GM12878 (cell line): ENCODE data around the gene LGI1. TPM values are rescaled to one million over a fixed set of nuclear protein-coding genes. Genes with fewer than 3 reads are reported as not detected.

ENCODE experiments used
- ATAC-seq: fragments of 200-7000 bp; cut with Tn5 transposase; 3 replicates; pipeline ENCODE4 v1.9.1; 2020; ENCODE audit warnings: mild to moderate bottlenecking, moderate library complexity
- BruUV-seq: library from RNA; stranded (reverse); fragments of 400-500 nt; replicated peaks from 2 replicates; lab custom pipeline; 2021; lab: Mats Ljungman, UMichigan
- CTCF ChIA-PET: fragments of 300-600 bp; sonication (Branson Sonifier 250); formaldehyde crosslinking; extraction: SDS; loops from one replicate; lab custom pipeline; 2021; ENCODE audit warnings: inconsistent platforms; lab: Yijun Ruan, JAX
- POLR2A ChIA-PET: fragments of 350-600 bp; formaldehyde crosslinking; extraction: SDS; loops from one replicate; lab custom pipeline; 2021; ENCODE audit warnings: inconsistent platforms; lab: Charles Lee
- RAD21 ChIA-PET: fragments of 300-600 bp; sonication (Branson Sonifier 250); formaldehyde crosslinking; loops from one replicate; lab custom pipeline; 2023; ENCODE audit warnings: antibody characterized with exemption; ENCODE audit not compliant: unreplicated experiment; lab: Charles Lee
- SMC1A ChIA-PET: fragments of 300-600 bp; sonication (Branson Sonifier 250); formaldehyde crosslinking; loops from one replicate; lab custom pipeline; 2023; ENCODE audit not compliant: unreplicated experiment, uncharacterized antibody; lab: Charles Lee
- DNase-seq: peaks from one replicate; pipeline ENCODE4 v3.0.0-alpha.2; 2011; ENCODE audit warnings: low read depth, low spot score
- FAIRE-seq: peaks from 3 replicates; lab custom pipeline; 2011; peaks lifted over from hg19 to GRCh38; lab: Jason Lieb, UNC
- H2AFZ ChIP-seq: 2 replicates; pipeline ENCODE4 v1.6.0; 2011; ENCODE audit warnings: low read depth, low read length, control low read depth; ENCODE audit not compliant: control insufficient read depth
- H3K27ac ChIP-seq: 2 replicates; pipeline ENCODE4 v1.5.1; 2011; ENCODE audit warnings: control low read depth; ENCODE audit not compliant: control insufficient read depth, insufficient read depth
- H3K27me3 ChIP-seq, 2 experiments: replicated peaks in 1 of 2; 2 replicates each; pipeline versions ENCODE4 v1.6.0 to v1.6.1; 2011; ENCODE audit warnings: low read length in 1 of 2; ENCODE audit not compliant: control insufficient read depth in 2 of 2, insufficient read depth in 2 of 2
- H3K36me3 ChIP-seq, 2 experiments: 2 replicates each; pipeline ENCODE4 v1.5.1; 2011; ENCODE audit warnings: low read length in 1 of 2; ENCODE audit not compliant: control insufficient read depth in 2 of 2, insufficient read depth in 2 of 2
- H3K4me1 ChIP-seq: 2 replicates; pipeline ENCODE4 v1.6.1; 2011; ENCODE audit warnings: mild to moderate bottlenecking, low read length, moderate library complexity, mixed read lengths; ENCODE audit not compliant: control insufficient read depth, insufficient read depth
- H3K4me2 ChIP-seq: 2 replicates; pipeline ENCODE4 v1.6.0; 2011; ENCODE audit warnings: control low read depth; ENCODE audit not compliant: control insufficient read depth, insufficient read depth
- H3K4me3 ChIP-seq: fragments of 200-600 bp; sonication (generic); 2 replicates; pipeline ENCODE4 v1.5.1; 2016
- H3K79me2 ChIP-seq: 2 replicates; pipeline ENCODE4 v1.6.0; 2011; ENCODE audit warnings: low read length; ENCODE audit not compliant: control insufficient read depth, insufficient read depth
- H3K9ac ChIP-seq: 2 replicates; pipeline ENCODE4 v1.8.0; 2011; ENCODE audit warnings: low read length, control low read depth, mixed read lengths; ENCODE audit not compliant: control insufficient read depth, insufficient read depth
- H3K9me3 ChIP-seq: replicated peaks from 3 replicates; pipeline ENCODE4 v1.5.1; 2011; ENCODE audit warnings: mild to moderate bottlenecking, low read length; ENCODE audit not compliant: control insufficient read depth, insufficient read depth
- H4K20me1 ChIP-seq: 2 replicates; pipeline ENCODE4 v1.6.0; 2011; ENCODE audit not compliant: control insufficient read depth, insufficient read depth
- FOS ChIP-seq: IDR thresholded peaks from 3 replicates; pipeline ENCODE4 v1.6.1; 2011; ENCODE audit warnings: borderline replicate concordance; ENCODE audit not compliant: insufficient read length; ENCODE audit errors: extremely low read depth
- MTA2 ChIP-seq: fragments of 450-650 bp; IDR thresholded peaks from 2 replicates; pipeline ENCODE4 v1.6.1; 2016; ENCODE audit warnings: low read depth, mild to moderate bottlenecking, moderate library complexity
- NBN ChIP-seq: fragments of 450-650 bp; IDR thresholded peaks from 2 replicates; pipeline ENCODE4 v1.6.1; 2016
- NR2C2 ChIP-seq: IDR thresholded peaks from 2 replicates; pipeline ENCODE4 v1.6.1; 2011; ENCODE audit warnings: borderline replicate concordance, low read depth; ENCODE audit not compliant: control insufficient read depth, insufficient read length
- POLR2AphosphoS2 ChIP-seq: IDR thresholded peaks from 2 replicates; pipeline ENCODE4 v1.6.1; 2011; ENCODE audit warnings: low read depth, mild to moderate bottlenecking, low read length, improper control_type of control experiment, moderate library complexity
- SPI1 ChIP-seq: IDR thresholded peaks from 2 replicates; pipeline ENCODE4 v1.6.1; 2011; ENCODE audit warnings: low read depth, mild to moderate bottlenecking, low read length, moderate library complexity, borderline replicate concordance; ENCODE audit not compliant: insufficient read depth
- TCF7 ChIP-seq: IDR thresholded peaks from 2 replicates; pipeline ENCODE4 v1.6.1; 2014; ENCODE audit warnings: antibody characterized with exemption, borderline replicate concordance
- WRNIP1 ChIP-seq: IDR thresholded peaks from 2 replicates; pipeline ENCODE4 v1.6.1; 2011; ENCODE audit warnings: low read depth, low read length, improper control_type of control experiment, borderline replicate concordance
- ZNF622 ChIP-seq: fragments of 450-650 bp; IDR thresholded peaks from 2 replicates; pipeline ENCODE4 v1.6.1; 2017; ENCODE audit warnings: mild to moderate bottlenecking, inconsistent platforms
- WGBS: methylation state at CpG from one replicate; pipeline ENCODE4 v1.1.6; 2016; ENCODE audit warnings: low lambda C conversion rate; ENCODE audit not compliant: insufficient replicate concordance, insufficient coverage; ENCODE audit errors: missing lambda C conversion rate; 5-methylcytosine and 5-hydroxymethylcytosine counted together
- in situ Hi-C: fragments of 300-500 bp; cut with MboI; formaldehyde crosslinking; loops from 9 replicates; pipeline ENCODE4 v1.14.3; 2018; ENCODE audit warnings: mixed read lengths
- intact Hi-C: fragments of 100-400 bp; cut with micrococcal nuclease; formaldehyde crosslinking; loops from one replicate; pipeline ENCODE4 v1.14.2; 2022; ENCODE audit not compliant: unreplicated experiment
- polyA plus RNA-seq, 11 experiments: library from polyadenylated mRNA; depleted of rRNA in 4 of 11; unstranded in 6 of 11; stranded (reverse) in 5 of 11; fragments of >200 nt; fragmentation: Nextera tagmentation in 4 of 11; fragmentation: Illumina TruSeq in 1 of 11; extraction: Ambion mirVana in 4 of 11; extraction: Trizol in 1 of 11; gene quantifications; 1 replicate in 1 of 11; 2 replicates in 10 of 11; pipeline versions ENCODE4 v1.2.1 to v1.2.3, GENCODE V29; 2011 to 2016; ENCODE audit warnings: inconsistent platforms in 2 of 11, missing spikeins in 2 of 11, low read depth in 1 of 11
- total RNA-seq, 4 experiments: library from RNA; depleted of rRNA in 3 of 4; stranded (reverse); fragments of >200 nt in 3 of 4; fragmentation: Illumina TruSeq in 1 of 4; extraction: Trizol in 1 of 4; gene quantifications; 2 replicates each; pipeline versions ENCODE4 v1.2.1 to v1.2.3, GENCODE V29; 2013 to 2021
- TF ChIP-seq, protein P1 (sequence below): fragments of 450-650 bp; IDR thresholded peaks from 2 replicates; pipeline ENCODE4 v1.6.1; 2017; ENCODE audit warnings: mild to moderate bottlenecking, moderate library complexity
- TF ChIP-seq, protein P2 (sequence below): fragments of 450-650 bp; IDR thresholded peaks from 2 replicates; pipeline ENCODE4 v1.6.1; 2018; ENCODE audit warnings: mild to moderate bottlenecking, low read depth, moderate library complexity; ENCODE audit not compliant: partially characterized antibody
- TF ChIP-seq, protein P3 (sequence below): IDR thresholded peaks from 2 replicates; pipeline ENCODE4 v1.6.1; 2011; ENCODE audit warnings: low read depth, mild to moderate bottlenecking, low read length, moderate library complexity, borderline replicate concordance; ENCODE audit errors: extremely low read depth

LGI1 gene
- total and polyA plus RNA-seq, 10 of the 15 experiments (the other 5 are each of a cell fraction or from before 2014, with no cell fraction given): not detected

DNA sequence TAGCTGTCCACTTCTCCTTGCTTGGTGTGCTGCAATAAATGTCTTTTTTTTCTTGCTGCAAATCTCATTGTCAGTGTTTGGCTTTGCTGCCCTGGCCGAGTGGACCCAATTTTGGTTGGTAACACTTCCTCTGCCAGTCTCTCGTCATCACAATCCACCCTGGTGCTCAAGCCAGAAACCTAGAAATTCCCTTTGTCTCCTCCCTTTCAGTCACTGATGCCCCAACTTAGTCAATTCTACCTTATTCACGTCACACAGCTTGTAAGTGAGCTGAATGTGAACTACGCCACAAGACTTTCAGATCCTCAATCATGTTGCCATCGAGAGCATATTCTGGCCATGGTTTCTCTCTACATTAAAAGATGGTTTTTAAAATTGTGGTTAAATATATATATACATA lies 42.4 kb upstream of the LGI1 start:
- RAD21 ChIA-PET: interaction anchor here (0.6 to 2.7 kb wide), 5 partner anchors 8 to 1906 kb away, joined by 3 to 18 read pairs (median 3); partner anchors contain the start of gene FRA10AC1
- intact Hi-C loops (no loop called here), in situ Hi-C loops (no loop called here)
- peaks cover 26% of the 10 kb centered on the region for H3K4me1 ChIP-seq
- H3K27ac ChIP-seq: peak overlapping the region; percentile 4
- POLR2A ChIA-PET: interaction anchor here (0.8 to 1.3 kb wide), 2 partner anchors 12 to 14 kb away, joined by 3 read pairs; no protein-coding TSS in a partner anchor
- SMC1A ChIA-PET: interaction anchor here (1.0 to 1.4 kb wide), 3 partner anchors 9 to 101 kb away, joined by 4 to 9 read pairs (median 5); partner anchors contain the start of gene FRA10AC1
- H3K79me2 ChIP-seq: no peaks in the 10 kb centered on the region
- no peaks in the 10 kb centered on the region for H3K27me3 ChIP-seq
- DNase-seq (peak; percentile 89), ATAC-seq (peak; percentile 86), FAIRE-seq (peak; percentile 96)
- WGBS: 2% methylated on average over 5 of the region's 5 CpGs
- no peak overlapping the region for H2AFZ ChIP-seq
- no peaks in the 10 kb centered on the region for H3K36me3 ChIP-seq
- peak overlapping the region; percentile 5; the same call in 1 of the 2 replicates for H3K4me2 ChIP-seq
- H3K9me3 ChIP-seq: no peaks in the 10 kb centered on the region
- CTCF ChIA-PET: interaction anchor here (0.9 to 1.7 kb wide), 5 partner anchors 8 to 29 kb away, joined by 3 to 19 read pairs (median 4); partner anchors contain the start of gene FRA10AC1
- no peak overlapping the region for H3K4me3 ChIP-seq
- no peaks in the 10 kb centered on the region for H4K20me1 ChIP-seq
- no TSS peak for BruUV-seq
- H3K9ac ChIP-seq: no peak overlapping the region
- peak; percentile 96 for TF ChIP-seq NBN
- no peak for TF ChIP-seq FOS
- no peak for TF ChIP-seq POLR2AphosphoS2
- TF ChIP-seq, protein P1, sequence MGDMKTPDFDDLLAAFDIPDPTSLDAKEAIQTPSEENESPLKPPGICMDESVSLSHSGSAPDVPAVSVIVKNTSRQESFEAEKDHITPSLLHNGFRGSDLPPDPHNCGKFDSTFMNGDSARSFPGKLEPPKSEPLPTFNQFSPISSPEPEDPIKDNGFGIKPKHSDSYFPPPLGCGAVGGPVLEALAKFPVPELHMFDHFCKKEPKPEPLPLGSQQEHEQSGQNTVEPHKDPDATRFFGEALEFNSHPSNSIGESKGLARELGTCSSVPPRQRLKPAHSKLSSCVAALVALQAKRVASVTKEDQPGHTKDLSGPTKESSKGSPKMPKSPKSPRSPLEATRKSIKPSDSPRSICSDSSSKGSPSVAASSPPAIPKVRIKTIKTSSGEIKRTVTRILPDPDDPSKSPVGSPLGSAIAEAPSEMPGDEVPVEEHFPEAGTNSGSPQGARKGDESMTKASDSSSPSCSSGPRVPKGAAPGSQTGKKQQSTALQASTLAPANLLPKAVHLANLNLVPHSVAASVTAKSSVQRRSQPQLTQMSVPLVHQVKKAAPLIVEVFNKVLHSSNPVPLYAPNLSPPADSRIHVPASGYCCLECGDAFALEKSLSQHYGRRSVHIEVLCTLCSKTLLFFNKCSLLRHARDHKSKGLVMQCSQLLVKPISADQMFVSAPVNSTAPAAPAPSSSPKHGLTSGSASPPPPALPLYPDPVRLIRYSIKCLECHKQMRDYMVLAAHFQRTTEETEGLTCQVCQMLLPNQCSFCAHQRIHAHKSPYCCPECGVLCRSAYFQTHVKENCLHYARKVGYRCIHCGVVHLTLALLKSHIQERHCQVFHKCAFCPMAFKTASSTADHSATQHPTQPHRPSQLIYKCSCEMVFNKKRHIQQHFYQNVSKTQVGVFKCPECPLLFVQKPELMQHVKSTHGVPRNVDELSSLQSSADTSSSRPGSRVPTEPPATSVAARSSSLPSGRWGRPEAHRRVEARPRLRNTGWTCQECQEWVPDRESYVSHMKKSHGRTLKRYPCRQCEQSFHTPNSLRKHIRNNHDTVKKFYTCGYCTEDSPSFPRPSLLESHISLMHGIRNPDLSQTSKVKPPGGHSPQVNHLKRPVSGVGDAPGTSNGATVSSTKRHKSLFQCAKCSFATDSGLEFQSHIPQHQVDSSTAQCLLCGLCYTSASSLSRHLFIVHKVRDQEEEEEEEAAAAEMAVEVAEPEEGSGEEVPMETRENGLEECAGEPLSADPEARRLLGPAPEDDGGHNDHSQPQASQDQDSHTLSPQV: peak; percentile 79; the same call in 1 of the 2 replicates
- TF ChIP-seq TCF7: no peak
- no peak for TF ChIP-seq WRNIP1
- no peak for TF ChIP-seq ZNF622
- TF ChIP-seq, protein P2, sequence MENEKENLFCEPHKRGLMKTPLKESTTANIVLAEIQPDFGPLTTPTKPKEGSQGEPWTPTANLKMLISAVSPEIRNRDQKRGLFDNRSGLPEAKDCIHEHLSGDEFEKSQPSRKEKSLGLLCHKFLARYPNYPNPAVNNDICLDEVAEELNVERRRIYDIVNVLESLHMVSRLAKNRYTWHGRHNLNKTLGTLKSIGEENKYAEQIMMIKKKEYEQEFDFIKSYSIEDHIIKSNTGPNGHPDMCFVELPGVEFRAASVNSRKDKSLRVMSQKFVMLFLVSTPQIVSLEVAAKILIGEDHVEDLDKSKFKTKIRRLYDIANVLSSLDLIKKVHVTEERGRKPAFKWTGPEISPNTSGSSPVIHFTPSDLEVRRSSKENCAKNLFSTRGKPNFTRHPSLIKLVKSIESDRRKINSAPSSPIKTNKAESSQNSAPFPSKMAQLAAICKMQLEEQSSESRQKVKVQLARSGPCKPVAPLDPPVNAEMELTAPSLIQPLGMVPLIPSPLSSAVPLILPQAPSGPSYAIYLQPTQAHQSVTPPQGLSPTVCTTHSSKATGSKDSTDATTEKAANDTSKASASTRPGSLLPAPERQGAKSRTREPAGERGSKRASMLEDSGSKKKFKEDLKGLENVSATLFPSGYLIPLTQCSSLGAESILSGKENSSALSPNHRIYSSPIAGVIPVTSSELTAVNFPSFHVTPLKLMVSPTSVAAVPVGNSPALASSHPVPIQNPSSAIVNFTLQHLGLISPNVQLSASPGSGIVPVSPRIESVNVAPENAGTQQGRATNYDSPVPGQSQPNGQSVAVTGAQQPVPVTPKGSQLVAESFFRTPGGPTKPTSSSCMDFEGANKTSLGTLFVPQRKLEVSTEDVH: peak; percentile 66
- TF ChIP-seq NR2C2: no peak
- TF ChIP-seq MTA2: peak; percentile 93
- TF ChIP-seq, protein P3, sequence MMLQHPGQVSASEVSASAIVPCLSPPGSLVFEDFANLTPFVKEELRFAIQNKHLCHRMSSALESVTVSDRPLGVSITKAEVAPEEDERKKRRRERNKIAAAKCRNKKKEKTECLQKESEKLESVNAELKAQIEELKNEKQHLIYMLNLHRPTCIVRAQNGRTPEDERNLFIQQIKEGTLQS: no peak
- TF ChIP-seq SPI1: peak; percentile 94
